HG03280 (cell line): ENCODE results near the gene GGA2.
"Not testable (repeated sequence)": the region's sequence is repeated elsewhere in the genome, so short reads cannot be mapped to it uniquely, and the experiment has no call there.

Source experiments
- ATAC-seq: cut with Tn5 transposase; IDR thresholded peaks from one replicate; pipeline ENCODE4 v1.9.1; 2021; ENCODE audit warnings: mild to moderate bottlenecking, moderate library complexity; ENCODE audit not compliant: unreplicated experiment

GGA2 gene, protein sequence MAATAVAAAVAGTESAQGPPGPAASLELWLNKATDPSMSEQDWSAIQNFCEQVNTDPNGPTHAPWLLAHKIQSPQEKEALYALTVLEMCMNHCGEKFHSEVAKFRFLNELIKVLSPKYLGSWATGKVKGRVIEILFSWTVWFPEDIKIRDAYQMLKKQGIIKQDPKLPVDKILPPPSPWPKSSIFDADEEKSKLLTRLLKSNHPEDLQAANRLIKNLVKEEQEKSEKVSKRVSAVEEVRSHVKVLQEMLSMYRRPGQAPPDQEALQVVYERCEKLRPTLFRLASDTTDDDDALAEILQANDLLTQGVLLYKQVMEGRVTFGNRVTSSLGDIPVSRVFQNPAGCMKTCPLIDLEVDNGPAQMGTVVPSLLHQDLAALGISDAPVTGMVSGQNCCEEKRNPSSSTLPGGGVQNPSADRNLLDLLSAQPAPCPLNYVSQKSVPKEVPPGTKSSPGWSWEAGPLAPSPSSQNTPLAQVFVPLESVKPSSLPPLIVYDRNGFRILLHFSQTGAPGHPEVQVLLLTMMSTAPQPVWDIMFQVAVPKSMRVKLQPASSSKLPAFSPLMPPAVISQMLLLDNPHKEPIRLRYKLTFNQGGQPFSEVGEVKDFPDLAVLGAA

DNA sequence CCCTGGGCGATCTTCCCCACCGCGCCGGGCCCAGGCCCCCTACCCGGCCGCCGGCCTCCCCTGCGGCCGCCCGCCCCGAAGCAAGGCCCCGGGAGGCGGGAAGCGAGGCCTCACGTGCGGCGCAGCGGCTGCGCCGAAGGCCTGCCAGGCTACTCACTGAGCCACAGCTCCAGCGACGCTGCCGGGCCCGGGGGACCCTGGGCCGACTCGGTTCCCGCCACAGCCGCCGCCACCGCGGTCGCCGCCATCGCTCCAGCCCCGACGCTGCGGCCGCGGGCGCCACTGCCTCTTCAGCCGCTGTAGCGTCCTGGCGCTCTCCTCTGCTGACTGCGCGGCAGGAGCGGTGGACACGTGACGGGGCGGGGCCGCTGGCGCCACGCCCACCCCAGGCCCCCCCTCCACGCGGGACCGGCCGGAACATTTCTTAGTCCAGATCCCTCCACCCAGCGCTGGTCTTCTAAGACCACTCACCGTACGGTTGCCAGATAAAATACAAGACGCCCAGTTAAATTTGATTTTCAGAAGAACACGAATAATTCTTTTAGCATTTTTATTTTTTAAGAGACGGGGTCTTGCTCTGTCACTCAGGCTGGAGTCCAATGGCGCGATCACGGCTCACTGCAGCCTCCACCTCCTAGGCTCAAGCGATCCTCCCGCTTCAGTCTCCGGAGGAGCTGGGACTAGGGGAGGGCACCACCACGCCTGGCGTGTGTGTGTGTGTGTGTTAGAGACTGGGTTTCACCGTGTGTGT, at the start of gene GGA2:
Gene GGA2 (minus strand): TSS at position 331 of the 751 bp plus-strand sequence. CDS start 83 bp downstream, at position 248.
- ATAC-seq, result peak; percentile 82

DNA sequence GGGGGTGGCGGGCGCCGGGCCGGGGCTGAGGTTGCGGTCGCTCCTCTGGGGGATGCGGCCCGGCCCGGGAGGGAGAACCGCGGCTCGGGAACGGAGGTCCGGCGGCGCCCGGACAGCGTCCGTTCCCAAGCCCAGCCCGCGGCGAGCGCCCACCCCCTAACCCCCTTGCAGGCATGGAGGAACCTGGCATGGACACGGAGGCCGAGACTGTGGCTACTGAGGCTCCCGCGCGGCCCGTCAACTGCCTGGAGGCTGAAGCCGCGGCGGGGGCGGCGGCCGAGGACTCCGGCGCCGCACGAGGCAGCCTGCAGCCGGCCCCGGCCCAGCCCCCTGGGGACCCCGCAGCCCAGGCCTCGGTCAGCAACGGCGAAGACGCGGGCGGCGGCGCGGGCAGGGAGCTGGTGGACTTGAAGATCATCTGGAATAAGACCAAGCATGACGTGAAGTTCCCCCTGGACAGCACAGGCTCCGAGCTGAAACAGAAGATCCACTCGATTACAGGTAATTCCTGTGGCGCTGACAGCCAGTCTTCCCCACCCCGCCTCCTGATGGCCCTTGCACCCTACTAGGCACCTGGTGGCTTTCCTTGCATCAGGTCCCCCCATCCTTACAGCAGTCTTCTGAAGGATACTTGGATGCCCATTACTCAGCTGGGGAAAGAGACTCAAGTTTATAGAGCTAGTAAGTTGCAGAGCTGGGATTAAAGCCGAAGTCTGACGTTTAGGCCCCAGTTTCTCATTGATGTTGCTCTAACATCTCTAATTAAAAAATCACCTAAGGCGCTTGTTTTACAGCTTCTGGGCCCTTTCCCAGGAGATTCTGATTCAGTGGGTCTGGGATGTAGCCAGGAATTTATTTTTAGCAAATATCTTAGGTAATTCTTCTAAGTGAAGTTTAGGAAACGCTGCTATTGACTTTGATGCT, 47.7 kb upstream of the GGA2 start:
- peak; percentile 4 for ATAC-seq

DNA sequence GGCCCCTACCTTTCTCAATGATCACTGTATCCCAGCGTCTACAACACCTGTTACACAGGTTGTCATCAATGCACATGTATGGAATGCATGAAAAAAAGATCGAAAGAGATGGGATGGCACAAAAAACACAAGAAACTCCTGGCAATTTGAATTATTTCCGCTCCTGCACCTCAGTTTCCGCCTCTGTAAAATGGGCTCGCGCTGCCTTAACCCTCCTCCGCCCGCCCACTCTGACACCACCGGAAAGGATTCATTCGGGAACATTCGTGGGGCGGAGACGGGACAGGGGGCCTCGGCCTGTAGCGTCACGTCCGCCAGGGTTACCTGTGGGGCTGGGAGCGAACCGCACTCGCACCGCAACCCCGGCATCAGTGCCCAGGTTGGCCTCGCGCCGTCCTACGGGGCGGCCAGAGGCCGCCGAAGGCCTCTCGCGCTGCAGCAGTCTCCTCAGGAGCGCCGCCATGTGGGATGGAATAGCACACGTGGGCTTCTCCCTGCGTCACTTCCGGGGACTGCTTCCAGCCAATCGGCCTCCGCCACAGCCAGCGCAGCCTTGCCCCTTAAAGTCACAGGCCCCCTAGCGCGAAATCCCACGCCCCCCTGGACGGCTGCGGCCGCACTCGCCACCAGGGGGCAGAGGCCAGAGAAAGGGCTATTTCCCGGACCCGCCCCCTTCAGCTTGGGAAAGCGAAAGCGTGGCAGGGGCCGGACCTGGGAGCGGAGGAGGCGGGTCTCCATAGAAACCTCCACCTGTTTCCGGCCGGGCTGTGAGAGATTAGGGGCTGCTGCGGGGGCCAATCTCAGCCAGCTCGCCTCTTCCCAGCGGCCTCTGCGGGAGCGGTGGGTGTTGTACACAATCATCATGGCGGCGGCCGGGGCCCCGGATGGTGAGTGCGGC, 46.8 kb upstream of the GGA2 start, which contains the start of the genes EARS2 and UBFD1:
Gene EARS2 (minus strand): TSS at position 470 of the 898 bp plus-strand sequence. CDS start 7 bp downstream, at position 463.
Gene UBFD1 (plus strand): TSS at position 847 of the 898 bp plus-strand sequence. CDS start 16 bp downstream, at position 863.
- peak; percentile 88 for ATAC-seq

DNA sequence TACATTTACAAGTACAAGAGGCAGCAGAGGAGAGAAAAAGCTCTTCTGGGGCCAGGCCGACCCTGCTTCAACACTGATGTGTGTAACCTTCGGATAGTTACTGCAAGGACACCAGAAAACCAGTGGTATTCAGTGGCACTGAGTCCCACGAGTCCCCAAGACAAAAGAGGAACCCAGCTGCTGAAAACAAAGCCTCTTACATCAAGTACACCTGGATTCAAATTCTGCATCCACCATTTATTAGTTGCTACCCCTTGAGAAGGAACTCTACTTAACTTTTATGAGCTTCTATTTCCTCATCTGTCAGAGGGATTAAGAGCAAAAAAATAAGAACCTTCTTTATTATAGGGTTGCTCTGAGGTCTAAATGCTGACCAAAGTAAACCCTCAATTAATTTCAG, 44.2 kb upstream of the GGA2 start:
- no peak for ATAC-seq

DNA sequence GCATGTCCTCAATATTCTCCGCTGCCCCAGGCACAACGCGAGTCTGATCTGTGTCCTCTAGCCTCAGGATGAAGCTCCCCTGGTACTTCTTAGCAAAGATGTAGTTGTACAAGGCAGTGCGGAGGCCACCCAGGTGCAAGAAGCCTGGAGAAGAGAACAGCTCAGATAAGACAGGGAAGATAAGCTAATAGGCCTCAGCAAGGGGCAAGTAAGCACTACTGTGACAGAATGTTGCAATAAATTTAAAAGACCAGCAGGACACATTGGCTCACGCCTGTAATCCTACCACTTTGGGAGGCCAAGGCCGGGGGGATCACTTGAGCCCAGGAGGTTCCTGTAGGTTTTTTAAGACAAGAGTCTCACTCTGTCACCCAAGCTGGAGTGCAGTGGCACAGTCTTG, 41.9 kb upstream of the GGA2 start:
- no peak for ATAC-seq

DNA sequence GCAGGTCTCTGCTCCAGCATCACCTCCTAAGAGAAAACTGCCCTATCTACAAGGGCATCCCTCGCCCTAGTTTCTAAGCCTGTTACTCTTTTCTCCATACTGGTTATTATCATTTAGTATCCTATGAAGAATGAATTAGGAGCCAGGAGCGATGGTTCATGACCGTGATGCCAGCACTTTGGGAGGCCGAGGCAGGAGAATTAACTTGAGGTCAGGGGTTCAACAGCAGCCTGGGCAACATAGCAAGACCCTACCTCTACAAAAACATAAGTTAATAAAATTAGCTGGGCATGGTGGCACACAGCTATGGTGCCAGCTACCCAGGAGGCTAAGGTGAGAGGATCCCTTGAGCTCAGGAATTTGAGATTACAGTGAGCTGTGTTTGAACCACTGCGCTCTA, 39.6 kb upstream of the GGA2 start:
- no peak for ATAC-seq

DNA sequence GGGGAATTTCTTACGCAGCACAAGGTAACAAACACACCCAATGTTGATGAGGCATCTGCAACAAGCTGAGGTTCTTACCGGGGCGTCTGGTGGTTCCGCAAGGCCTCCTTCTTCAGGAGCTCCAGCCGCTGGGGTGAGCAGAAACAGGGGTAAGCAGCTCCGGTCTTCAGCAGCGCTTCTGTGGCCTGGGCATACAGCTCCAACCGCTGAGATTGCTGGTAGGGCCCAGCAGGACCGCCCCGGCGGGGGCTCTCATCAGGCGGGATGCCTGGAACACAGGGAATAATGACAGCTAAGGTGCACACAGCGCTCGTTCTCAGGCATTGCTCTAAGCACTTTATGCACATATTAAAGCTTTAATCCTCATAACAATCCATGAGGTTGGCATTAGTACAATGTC, 34.1 kb upstream of the GGA2 start:
- ATAC-seq, result no peak

DNA sequence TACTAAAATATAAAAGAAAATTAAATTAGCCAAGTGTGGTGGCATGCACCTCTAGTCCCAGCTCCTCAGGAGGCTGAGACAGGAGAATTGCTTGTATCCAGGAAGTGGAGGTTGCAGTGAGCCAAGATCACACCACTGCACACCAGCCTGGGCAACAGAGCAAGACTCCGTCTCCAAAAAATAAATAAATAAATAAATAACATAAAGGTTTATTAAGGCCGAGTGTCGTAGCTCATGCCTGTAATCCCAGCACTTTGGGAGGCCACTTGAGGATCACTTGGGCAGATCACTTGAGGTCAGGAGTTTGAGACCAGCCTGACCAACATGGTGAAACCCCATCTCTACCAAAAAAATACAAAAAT, 30.5 kb upstream of the GGA2 start:
- not testable (repeated sequence) for ATAC-seq

DNA sequence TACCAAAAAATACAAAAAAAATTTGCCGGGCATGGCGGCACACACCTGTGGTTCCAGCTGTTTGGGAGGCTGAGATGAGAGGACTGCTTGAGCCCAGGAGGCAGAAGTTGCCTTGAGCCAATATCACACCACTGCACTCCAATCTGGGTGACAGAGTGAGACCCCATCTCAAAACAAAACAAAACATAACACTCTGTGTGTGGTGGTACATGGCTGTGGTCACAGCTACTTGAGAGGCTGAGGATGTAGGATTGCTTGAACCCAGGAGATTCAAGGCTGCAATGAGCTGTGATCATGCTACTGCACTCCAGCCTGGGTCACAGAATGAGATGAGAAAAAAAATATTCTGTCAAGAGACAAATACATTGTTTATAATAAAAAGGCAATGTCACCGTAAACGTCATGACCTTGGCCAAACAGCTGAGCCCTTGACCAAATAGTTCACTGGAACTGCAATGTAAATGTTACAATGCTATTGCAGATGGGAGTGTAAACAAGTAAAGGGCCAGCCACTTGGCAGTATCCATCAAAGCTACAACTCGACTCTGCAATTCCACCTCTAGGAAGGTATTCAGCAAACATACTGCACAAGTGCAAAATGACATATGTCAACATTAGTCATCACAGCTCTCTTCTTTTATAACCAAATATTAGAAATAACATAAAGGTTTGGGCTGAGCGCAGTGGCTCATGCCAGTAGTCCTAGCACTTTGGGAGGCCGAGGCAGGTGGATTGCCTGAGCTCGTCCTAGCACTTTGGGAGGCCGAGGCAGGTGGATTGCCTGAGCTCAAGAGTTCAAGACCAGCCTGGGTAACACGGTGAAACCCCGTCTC, 29.9 kb upstream of the GGA2 start:
- no peak for ATAC-seq

DNA sequence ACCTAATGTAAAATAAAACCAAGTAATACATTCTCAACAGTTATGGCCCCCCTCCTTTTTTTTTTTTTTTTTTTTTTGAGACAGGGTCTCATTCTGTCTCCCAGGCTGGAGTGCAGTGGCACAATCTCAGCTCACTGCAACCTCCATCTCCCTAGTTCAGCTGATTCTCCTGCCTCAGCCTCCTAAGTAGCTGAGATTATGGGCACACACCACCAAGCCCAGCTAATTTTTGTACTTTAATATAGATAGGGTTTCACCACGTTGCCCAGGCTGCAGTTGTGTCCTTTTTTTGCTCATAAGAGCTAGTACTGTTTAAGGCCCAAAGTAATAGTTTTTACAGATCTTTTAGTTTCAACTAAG, 28.6 kb upstream of the GGA2 start:
- ATAC-seq, result no peak

DNA sequence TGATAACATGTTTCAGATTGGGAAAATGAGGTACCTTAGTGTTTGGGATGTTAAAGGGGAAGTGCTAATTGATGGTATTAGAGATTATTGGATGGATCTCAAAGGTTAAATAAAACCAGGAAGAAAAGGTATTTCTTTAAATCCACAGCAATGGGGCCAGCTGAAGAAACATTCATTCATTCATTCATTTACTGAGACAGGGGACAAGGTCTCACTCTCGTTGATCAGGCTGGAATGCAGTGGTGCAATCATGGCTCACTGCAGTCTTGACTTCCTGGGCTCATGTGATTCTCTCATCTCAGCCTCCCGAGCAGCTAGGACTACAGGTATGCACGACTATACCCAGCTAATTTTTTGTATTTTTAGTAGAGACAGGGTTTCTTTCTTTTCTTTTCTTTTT, 27.1 kb upstream of the GGA2 start:
- ATAC-seq, result no peak

DNA sequence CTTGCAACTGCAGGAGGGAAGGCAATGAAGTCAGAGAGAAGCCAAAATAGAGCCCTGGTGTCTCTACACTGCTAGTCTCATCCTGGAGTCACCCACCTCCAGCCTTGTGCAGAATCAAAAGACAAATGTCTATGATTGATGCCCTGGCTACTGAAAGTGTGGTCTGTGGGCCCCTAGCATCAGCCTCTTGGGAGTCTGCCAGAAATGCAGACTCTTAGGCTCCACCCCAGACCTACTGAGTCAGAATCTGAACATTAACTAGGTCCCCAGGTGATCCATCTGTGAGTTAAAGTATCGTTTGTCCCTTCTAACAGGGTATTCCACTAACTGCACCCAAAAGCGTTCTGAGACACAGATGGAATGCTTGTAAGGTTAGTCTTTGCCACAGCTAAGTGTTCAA, 25.6 kb upstream of the GGA2 start:
- no peak for ATAC-seq

DNA sequence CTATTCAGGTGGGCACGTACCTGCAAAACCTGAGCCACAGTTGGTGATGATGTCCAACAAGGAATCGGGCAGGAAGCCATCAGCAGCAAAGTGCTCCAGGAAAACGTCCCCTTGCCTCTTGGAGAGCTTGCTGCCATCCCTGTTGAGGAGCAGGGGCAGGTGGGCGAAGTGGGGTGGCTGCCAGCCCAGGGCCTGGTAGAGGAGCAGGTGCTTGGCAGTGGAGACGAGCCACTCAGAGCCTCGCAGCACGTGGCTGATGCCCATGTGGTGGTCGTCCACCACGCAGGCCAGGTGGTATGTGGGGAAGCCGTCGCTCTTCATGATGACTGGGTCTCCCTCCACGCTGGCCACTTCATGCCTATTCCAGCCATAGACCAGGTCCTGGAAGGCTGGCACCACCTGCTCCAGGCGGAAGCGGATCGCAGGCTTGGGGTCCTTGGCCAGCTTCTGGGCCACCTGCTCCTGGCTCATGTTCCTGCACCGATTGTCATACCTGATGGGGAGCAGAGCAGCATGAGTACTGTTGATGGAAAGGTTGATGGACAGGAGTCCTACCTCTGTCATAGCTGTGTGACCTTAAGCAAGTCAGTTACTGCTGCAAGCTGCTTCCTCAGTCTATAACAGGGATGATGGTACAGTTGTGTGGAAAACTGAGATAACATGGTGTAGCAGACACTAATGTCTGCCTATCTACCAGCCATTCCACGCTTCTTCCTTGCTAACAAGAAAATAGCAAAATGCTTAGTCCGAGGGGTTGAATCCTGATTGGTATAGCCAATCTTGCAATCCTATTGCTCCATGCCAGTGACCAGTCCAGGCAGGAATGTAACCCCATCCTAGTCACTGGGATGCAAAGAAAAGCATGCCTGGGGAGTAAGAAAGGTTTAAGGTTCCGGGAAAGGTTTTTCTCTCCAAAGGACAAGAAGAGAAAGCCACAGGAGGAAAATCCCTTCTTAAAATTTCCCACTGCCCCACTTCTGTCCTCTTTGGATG, 24.9 kb upstream of the GGA2 start:
- ATAC-seq, result no peak

DNA sequence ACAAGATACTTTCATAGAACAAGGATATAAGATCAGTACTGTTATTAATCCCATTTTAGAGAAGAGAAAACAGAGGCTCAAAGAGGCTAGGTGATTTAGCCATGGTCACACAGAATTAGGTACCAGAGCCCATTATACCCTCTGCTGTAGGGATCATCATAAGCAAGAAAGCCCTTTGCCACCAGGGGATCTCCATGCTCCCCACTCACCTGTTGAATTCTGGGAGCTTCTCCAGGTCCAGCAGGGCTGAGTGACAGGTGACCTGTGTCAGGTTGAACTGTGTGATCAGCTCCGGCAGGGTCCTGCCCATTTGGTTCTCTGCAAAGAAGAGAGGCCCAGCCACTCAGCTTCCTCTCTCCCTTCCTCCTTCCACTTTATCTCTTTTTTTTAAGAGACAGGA, 22.2 kb upstream of the GGA2 start:
- no peak for ATAC-seq

DNA sequence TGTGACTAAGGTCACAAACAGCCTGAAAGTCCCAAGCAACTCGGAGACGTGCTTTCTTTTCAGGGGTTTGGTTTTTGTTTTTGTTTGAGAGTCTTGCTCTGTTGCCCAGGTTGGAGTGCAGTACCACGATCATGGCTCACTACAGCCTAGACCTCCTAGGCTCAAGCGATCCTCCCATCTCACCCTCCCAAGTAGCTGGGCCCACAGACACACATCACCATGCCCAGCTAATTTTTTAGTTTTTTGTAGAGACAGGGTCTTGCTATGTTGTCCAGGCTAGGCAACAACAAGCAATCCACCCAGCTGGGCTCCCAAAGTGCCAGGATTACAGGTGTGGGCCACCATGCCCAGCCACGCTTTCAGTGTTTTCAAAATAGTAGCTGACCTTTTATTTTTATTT, 19.8 kb upstream of the GGA2 start:
- no peak for ATAC-seq

DNA sequence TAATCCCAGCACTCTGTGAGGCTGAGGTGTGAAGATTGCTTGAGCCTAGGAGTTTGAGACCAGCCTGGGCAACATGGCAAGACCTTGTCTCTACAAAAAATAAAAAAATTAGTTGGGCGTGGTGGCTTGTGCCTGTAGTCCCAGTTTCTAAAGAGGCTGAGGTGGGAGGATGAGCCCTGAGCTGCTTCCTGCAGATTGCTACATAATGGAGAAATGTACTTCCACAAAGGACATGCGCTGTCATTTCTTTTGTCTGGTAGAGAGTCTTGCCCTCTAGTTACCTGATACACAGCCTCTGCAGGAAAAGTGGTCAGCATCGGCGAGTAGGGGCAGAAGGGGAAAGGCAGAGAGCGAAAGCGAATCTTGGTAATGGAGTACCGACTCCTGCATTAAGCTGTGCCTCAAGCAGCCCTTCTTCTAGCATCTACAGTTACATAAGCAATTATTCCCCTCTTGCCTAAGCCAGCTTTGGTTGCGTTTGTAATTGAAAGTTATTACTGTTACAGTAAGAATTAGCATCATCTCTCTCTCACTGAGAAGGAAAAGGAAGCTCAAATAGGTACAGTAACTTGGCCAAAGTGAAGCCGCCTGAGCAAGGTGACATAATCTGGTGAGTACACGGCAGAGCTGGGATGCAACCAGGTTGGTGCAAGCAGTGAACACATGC, 18.5 kb upstream of the GGA2 start:
- no peak for ATAC-seq
